ENCODE measurements around the gene INPP5D. TPM values are rescaled to one million over a fixed set of nuclear protein-coding genes. Genes with fewer than 3 reads are reported as not detected.
A peak's percentile ranks its signal among the peaks of the same experiment; 100 is the strongest.

The INPP5D gene
- total and polyA plus RNA-seq, 2 of the 8 experiments (the other 6 are each of a cell fraction or from before 2014, with no cell fraction given) = 4.5 to 7.1 TPM

DNA sequence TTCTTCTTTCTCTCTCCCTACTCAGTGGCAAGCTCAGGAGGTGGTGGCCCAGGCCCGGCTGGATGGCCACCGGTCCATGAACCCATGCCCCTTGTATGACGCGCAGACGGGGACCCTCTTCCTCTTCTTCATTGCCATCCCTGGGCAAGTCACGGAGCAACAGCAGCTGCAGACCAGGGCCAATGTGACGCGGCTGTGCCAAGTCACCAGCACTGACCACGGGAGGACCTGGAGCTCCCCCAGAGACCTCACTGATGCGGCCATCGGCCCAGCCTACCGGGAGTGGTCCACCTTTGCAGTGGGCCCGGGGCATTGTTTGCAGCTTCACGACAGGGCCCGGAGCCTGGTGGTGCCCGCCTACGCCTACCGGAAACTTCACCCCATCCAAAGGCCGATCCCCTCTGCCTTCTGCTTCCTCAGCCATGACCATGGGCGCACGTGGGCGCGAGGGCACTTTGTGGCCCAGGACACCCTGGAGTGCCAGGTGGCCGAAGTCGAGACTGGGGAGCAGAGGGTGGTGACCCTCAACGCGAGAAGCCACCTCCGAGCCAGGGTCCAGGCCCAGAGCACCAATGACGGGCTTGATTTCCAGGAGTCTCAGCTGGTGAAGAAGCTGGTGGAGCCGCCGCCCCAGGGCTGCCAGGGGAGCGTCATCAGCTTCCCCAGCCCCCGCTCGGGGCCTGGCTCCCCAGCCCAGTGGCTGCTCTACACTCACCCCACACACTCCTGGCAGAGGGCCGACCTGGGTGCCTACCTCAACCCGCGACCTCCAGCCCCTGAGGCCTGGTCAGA lies 25.9 kb upstream of the INPP5D start:
- H3K9ac ChIP-seq (replicated peaks in 1 of 4; ENCODE audit: extremely low read depth in 1 of 4, low read depth in 3 of 4, low read length in 3 of 4) = no peak overlapping the region
- no peak overlapping the region for H2BK5ac ChIP-seq (ENCODE audit: low read depth, low read length)
- H3K18ac ChIP-seq (ENCODE audit: extremely low read depth, low read length) = no peak overlapping the region
- H3K23ac ChIP-seq (ENCODE audit: insufficient read length) = no peak overlapping the region
- no peak overlapping the region for H4K5ac ChIP-seq (ENCODE audit: insufficient read length, low read depth, low read length)
- peaks cover 0 to 6% (median 0%) of the 10 kb centered on the region in 4 experiments; a peak in 1 of 7 replicates for H3K4me1 ChIP-seq (replicated peaks in 1 of 4; ENCODE audit: control insufficient read depth in 3 of 4, insufficient read depth in 4 of 4, low read length in 3 of 4)
- FAIRE-seq (no peak), DNase-seq (ENCODE audit: low read depth in 1 of 2, low spot score in 2 of 2) (no peak)
- no peak overlapping the region for H3K4ac ChIP-seq (replicated peaks; ENCODE audit: insufficient read length, low read depth, low read length)
- H4K8ac ChIP-seq (ENCODE audit: extremely low read depth, insufficient read depth, low read length) = peak overlapping the region; percentile 35; the same call in 1 of the 2 replicates
- H2BK20ac ChIP-seq (ENCODE audit: low read length) = no peak overlapping the region
- H3K36me3 ChIP-seq (ENCODE audit: control insufficient read depth in 2 of 4, insufficient read depth in 4 of 4, low read length in 3 of 4) = no peaks in the 10 kb centered on the region
- no peaks in the 10 kb centered on the region for H3K27me3 ChIP-seq (replicated peaks in 1 of 4; ENCODE audit: control insufficient read depth in 3 of 4, extremely low read depth in 1 of 4, insufficient read depth in 3 of 4, low read length in 3 of 4)
- peaks cover 2% of the 10 kb centered on the region; the same call in 1 of the 2 replicates for H3K79me1 ChIP-seq (ENCODE audit: low read depth, low read length)
- no peak overlapping the region for H2BK15ac ChIP-seq (ENCODE audit: low read length)
- no peak overlapping the region for H3K27ac ChIP-seq (ENCODE audit: low read depth, low read length)
- H3K4me3 ChIP-seq (ENCODE audit: extremely low read depth in 1 of 4, insufficient read depth in 2 of 4, low read depth in 3 of 4, low read length in 4 of 4) = no peak overlapping the region
- H2BK120ac ChIP-seq (replicated peaks; ENCODE audit: low read depth, low read length) = no peak overlapping the region
- no peak overlapping the region for H2BK12ac ChIP-seq (ENCODE audit: low read depth, low read length)
- no peak overlapping the region for H3K56ac ChIP-seq (replicated peaks; ENCODE audit: insufficient read length, low read depth, low read length)
- peaks cover 0 to 8% of the 10 kb centered on the region in 2 experiments; a peak in 2 of 4 replicates for H3K9me3 ChIP-seq (ENCODE audit: insufficient read depth in 2 of 2, low read depth in 1 of 2, low read length in 1 of 2)
- peaks cover 8% of the 10 kb centered on the region for H3K23me2 ChIP-seq (ENCODE audit: low read depth, low read length)
- no peak overlapping the region for H2AK5ac ChIP-seq (ENCODE audit: low read depth, low read length)
- no peak overlapping the region for H3K4me2 ChIP-seq (ENCODE audit: insufficient read depth in 1 of 2, low read depth in 2 of 2, low read length in 2 of 2)
- no peak overlapping the region for H3K14ac ChIP-seq (ENCODE audit: insufficient read length)
- ChIA-PET CTCF (ENCODE audit: partially characterized antibody) (interaction anchor here (0.8 to 7.4 kb wide), 10 partner anchors 14 to 181 kb away, joined by 3 to 70 read pairs (median 4); partner anchors contain the start of gene INPP5D), POLR2A (ENCODE audit: partially characterized antibody) (interaction anchor here (1.3 to 1.4 kb wide), 2 partner anchors 15 to 17 kb away, joined by 5 read pairs; no protein-coding TSS in a partner anchor)
- H4K20me1 ChIP-seq (replicated peaks in 1 of 2; ENCODE audit: control insufficient read depth in 1 of 2, insufficient read depth in 2 of 2, low read length in 2 of 2) = peaks cover 0 to 4% of the 10 kb centered on the region in 2 experiments
- H3K79me2 ChIP-seq (ENCODE audit: control insufficient read depth in 1 of 2, insufficient read depth in 2 of 2, low read length in 2 of 2) = no peaks in the 10 kb centered on the region
- 97% methylated on average over 23 of the region's 37 CpGs; no CpG with 5 or more reads in 1 of the 2 experiments for WGBS, 2 experiments (ENCODE audit: extremely low coverage in 1 of 2, insufficient coverage in 1 of 2, insufficient read length in 1 of 2, insufficient replicate concordance in 2 of 2, low coverage in 1 of 2, low lambda C conversion rate in 2 of 2, missing lambda C conversion rate in 1 of 2)
- H2AFZ ChIP-seq (ENCODE audit: low read length) = no peak overlapping the region
- H4K91ac ChIP-seq (replicated peaks; ENCODE audit: insufficient read length, low read length) = no peak overlapping the region
- no peak for TF ChIP-seq SAP30 (IDR thresholded peaks at IDR 0.05; ENCODE audit: insufficient read depth, insufficient replicate concordance, low read length)

Data from H1 (cell line).